DND-41 (cell line): ENCODE data around the gene HMMR.

Experiments
- ATAC-seq: fragments of 200-7000 bp; cut with Tn5 transposase; 3 replicates; pipeline ENCODE4 v1.9.1; 2021; ENCODE audit warnings: low read depth; ENCODE audit not compliant: insufficient read depth
- DNase-seq: peaks from one replicate; pipeline ENCODE4 v3.0.0-alpha.2; 2020
- H2AFZ ChIP-seq: 2 replicates; pipeline ENCODE4 v1.6.0; 2012; ENCODE audit warnings: low read depth, low read length
- H3K27ac ChIP-seq: 2 replicates; pipeline ENCODE4 v1.5.1; 2012; ENCODE audit warnings: low read length, inconsistent platforms
- H3K27me3 ChIP-seq: fragments of 200-600 bp; sonication (generic); 2 replicates; pipeline ENCODE4 v1.6.0; 2012; ENCODE audit warnings: low read length, mild to moderate bottlenecking, inconsistent platforms; ENCODE audit not compliant: insufficient read depth, poor library complexity
- H3K36me3 ChIP-seq: 2 replicates; pipeline ENCODE4 v1.5.1; 2012; ENCODE audit warnings: low read length, inconsistent platforms; ENCODE audit not compliant: insufficient read depth
- H3K4me1 ChIP-seq: 2 replicates; pipeline ENCODE4 v1.5.1; 2012; ENCODE audit warnings: mild to moderate bottlenecking, low read length; ENCODE audit not compliant: insufficient read depth
- H3K4me2 ChIP-seq: 2 replicates; pipeline ENCODE4 v1.6.0; 2012; ENCODE audit warnings: mild to moderate bottlenecking, moderate library complexity, low read length, inconsistent platforms; ENCODE audit not compliant: insufficient read depth
- H3K4me3 ChIP-seq, 2 experiments: fragments of 200-600 bp in 1 of 2; shearing (Covaris generic) in 1 of 2; 2 replicates each; pipeline ENCODE4 v1.5.1; 2012 to 2016; ENCODE audit warnings: inconsistent platforms in 2 of 2, low read length in 2 of 2, mild to moderate bottlenecking in 2 of 2, low read depth in 1 of 2, moderate library complexity in 1 of 2
- H3K79me2 ChIP-seq: 2 replicates; pipeline ENCODE4 v1.6.0; 2012; ENCODE audit warnings: low read length, inconsistent platforms; ENCODE audit not compliant: insufficient read depth
- H3K9ac ChIP-seq: 2 replicates; pipeline ENCODE4 v1.6.0; 2012; ENCODE audit warnings: low read depth, mild to moderate bottlenecking, inconsistent platforms, low read length, moderate library complexity
- H3K9me3 ChIP-seq: 2 replicates; pipeline ENCODE4 v1.5.1; 2012; ENCODE audit warnings: low read length, moderate library complexity, mild to moderate bottlenecking, inconsistent platforms; ENCODE audit not compliant: insufficient read depth, severe bottlenecking
- H4K20me1 ChIP-seq: 2 replicates; pipeline ENCODE4 v1.6.0; 2012; ENCODE audit warnings: low read length; ENCODE audit not compliant: insufficient read depth
- CTCF ChIP-seq: IDR thresholded peaks from 2 replicates; pipeline ENCODE4 v1.5.1; 2012; ENCODE audit warnings: borderline replicate concordance, low read length, moderate library complexity, mild to moderate bottlenecking; ENCODE audit not compliant: poor library complexity, severe bottlenecking; ENCODE audit errors: extremely low read depth
- EZH2 ChIP-seq: IDR thresholded peaks from 3 replicates; pipeline ENCODE4 v1.6.1; 2012; ENCODE audit warnings: borderline replicate concordance, low read depth, mild to moderate bottlenecking, moderate library complexity, low read length, inconsistent platforms; ENCODE audit not compliant: severe bottlenecking

HMMR gene

GRCh38 chr5:163505368-163506094 is 45.1 kb downstream of the HMMR start, which contains the start of gene MAT2B:
MAT2B (plus strand) TSS chr5:163505619; CDS start chr5:163505687, 68 bp downstream.
- Histone ChIP-seq H3K4me1 (peaks cover 33% of the 10 kb centered on the region), H3K9ac (peak within 1 kb of the TSS; percentile 70), H3K36me3 (no peaks in the 10 kb centered on the region), H3K4me2 (peak within 1 kb of the TSS; percentile 72), H2AFZ (peak within 1 kb of the TSS; percentile 70), H3K79me2 (peaks cover 69% of the 10 kb centered on the region), H3K27me3 (no peaks in the 10 kb centered on the region), H3K4me3 (peak within 1 kb of the TSS; percentile 52 to 83), H3K27ac (peak within 1 kb of the TSS; percentile 90), H3K9me3 (no peaks in the 10 kb centered on the region), H4K20me1 (peaks cover 11% of the 10 kb centered on the region; the same call in 1 of the 2 replicates)
- TF ChIP-seq EZH2, result no peak
- TF ChIP-seq CTCF, result peak; percentile 61
- ATAC-seq, result peak; percentile 88
- DNase-seq, result peak; percentile 90

GRCh38 chr5:163506095-163506457 is 45.6 kb downstream of the HMMR start:
- H3K4me3 ChIP-seq, result peak overlapping the region; percentile 52 to 83
- no peaks in the 10 kb centered on the region for H3K36me3 ChIP-seq
- H3K9me3 ChIP-seq, result no peaks in the 10 kb centered on the region
- H3K27ac ChIP-seq, result peak overlapping the region; percentile 85
- no peak overlapping the region; the same call in 1 of the 2 replicates for H2AFZ ChIP-seq
- ATAC-seq (no peak), DNase-seq (no peak)
- H3K9ac ChIP-seq, result peak overlapping the region; percentile 70
- H3K4me2 ChIP-seq, result peak overlapping the region; percentile 72
- H3K27me3 ChIP-seq, result no peaks in the 10 kb centered on the region
- peaks cover 74% of the 10 kb centered on the region for H3K79me2 ChIP-seq
- TF ChIP-seq EZH2, result no peak
- no peak for TF ChIP-seq CTCF
- peaks cover 33% of the 10 kb centered on the region for H3K4me1 ChIP-seq
- peaks cover 11% of the 10 kb centered on the region; the same call in 1 of the 2 replicates for H4K20me1 ChIP-seq

- Histone ChIP-seq H3K79me2 (peaks cover 81% of the 10 kb centered on the region), H3K4me1 (peaks cover 33% of the 10 kb centered on the region), H3K27ac (peak overlapping the region; percentile 85), H3K9me3 (no peaks in the 10 kb centered on the region), H3K36me3 (peaks cover 1% of the 10 kb centered on the region; the same call in 1 of the 2 replicates), H3K4me3 (peak overlapping the region; percentile 52 to 83; a peak in 3 of 4 replicates), H4K20me1 (peaks cover 12% of the 10 kb centered on the region; the same call in 1 of the 2 replicates), H3K9ac (peak overlapping the region; percentile 70), H3K4me2 (peak overlapping the region; percentile 72), H3K27me3 (no peaks in the 10 kb centered on the region), H2AFZ (no peak overlapping the region)
- DNase-seq, result no peak
- no peak for TF ChIP-seq EZH2
- no peak for TF ChIP-seq CTCF
- ATAC-seq, result no peak
Measured at GRCh38 chr5:163506726-163507125, 46.3 kb downstream of the HMMR start.
